ENCODE measurements around the gene MBTD1. TPM values are rescaled to one million over a fixed set of nuclear protein-coding genes. Genes with fewer than 3 reads are reported as not detected.

The MBTD1 gene
- total RNA-seq, 2 experiments from 2014 or later = 15.3 to 15.6 TPM

GRCh38 chr17:51261024-51261963 is 1.4 kb upstream of the MBTD1 start:
- DNase-seq = no peak
- H3K4me3 Mint-ChIP-seq = peak overlapping the region; percentile 87
- no peaks in the 10 kb centered on the region for H3K9me3 Mint-ChIP-seq
- H3K27ac Mint-ChIP-seq = peak overlapping the region; percentile 95
- no peak for ATAC-seq (ENCODE audit: low read depth)
- H3K4me1 Mint-ChIP-seq = peaks cover 40% of the 10 kb centered on the region
- no peaks in the 10 kb centered on the region for H3K27me3 Mint-ChIP-seq
- POLR2A ChIA-PET = interaction anchor here (0.9 to 1.7 kb wide), 6 partner anchors 20 to 395 kb away, joined by 3 to 5 read pairs (median 3); partner anchors contain the start of gene TOB1
- H3K36me3 Mint-ChIP-seq = peaks cover 21% of the 10 kb centered on the region

GRCh38 chr17:51260237-51261023 is 581 bp upstream of the MBTD1 start, which contains the start of gene UTP18:
Gene UTP18 (plus strand): TSS chr17:51260546. CDS start chr17:51260585, 39 bp downstream.
- ATAC-seq (ENCODE audit: low read depth) (peak; percentile 81), DNase-seq (peak; percentile 96)
- peaks cover 42% of the 10 kb centered on the region for H3K4me1 Mint-ChIP-seq
- peaks cover 15% of the 10 kb centered on the region for H3K36me3 Mint-ChIP-seq
- no peaks in the 10 kb centered on the region for H3K9me3 Mint-ChIP-seq
- H3K27ac Mint-ChIP-seq = peak within 1 kb of the TSS; percentile 95
- POLR2A ChIA-PET = interaction anchor here (0.9 to 1.7 kb wide), 6 partner anchors 21 to 395 kb away, joined by 3 to 5 read pairs (median 3); partner anchors contain the start of gene TOB1
- no peaks in the 10 kb centered on the region for H3K27me3 Mint-ChIP-seq
- H3K4me3 Mint-ChIP-seq = peak within 1 kb of the TSS; percentile 87

- Mint-ChIP-seq H3K4me1 (peaks cover 44% of the 10 kb centered on the region), H3K27me3 (no peaks in the 10 kb centered on the region), H3K27ac (peak overlapping the region; percentile 74), H3K4me3 (peak overlapping the region; percentile 87), H3K9me3 (no peaks in the 10 kb centered on the region), H3K36me3 (peaks cover 18% of the 10 kb centered on the region)
- POLR2A ChIA-PET = no interaction called here
- DNase-seq = no peak
- no peak for ATAC-seq (ENCODE audit: low read depth)
These were observed 889 bp downstream of the MBTD1 start for GRCh38 chr17:51258756-51259563.

- no peaks in the 10 kb centered on the region for H3K27me3 Mint-ChIP-seq
- no peak for DNase-seq
These were observed 2.4 kb downstream of the MBTD1 start for GRCh38 chr17:51257150-51258081.

DNA sequence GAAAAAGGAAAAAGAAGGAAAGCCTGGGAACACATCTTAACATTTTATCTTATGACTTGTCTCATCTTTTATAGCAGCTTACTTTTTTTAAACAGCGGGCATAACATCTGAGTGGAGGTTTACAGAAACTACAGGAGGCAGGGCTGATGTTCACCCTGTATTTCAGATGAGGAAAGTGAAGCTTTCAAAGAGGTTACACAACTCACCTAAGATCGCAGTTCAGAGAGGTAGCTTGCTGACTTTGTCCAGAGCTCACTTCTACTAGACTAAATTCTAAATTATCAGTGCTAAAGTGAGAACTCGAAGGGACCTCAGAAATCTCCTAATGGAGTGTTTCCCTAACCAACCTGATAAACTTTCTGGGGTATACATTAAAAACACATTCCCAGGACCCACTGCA is 3.7 kb downstream of the MBTD1 start:
- ATAC-seq (ENCODE audit: low read depth) (no peak), DNase-seq (no peak)
- Mint-ChIP-seq H3K4me3 (no peak overlapping the region), H3K4me1 (peaks cover 31% of the 10 kb centered on the region), H3K36me3 (peaks cover 20% of the 10 kb centered on the region), H3K9me3 (no peaks in the 10 kb centered on the region), H3K27ac (no peak overlapping the region), H3K27me3 (no peaks in the 10 kb centered on the region)
- POLR2A ChIA-PET = no interaction called here

More at GRCh38 chr17:51257150-51258081, 2.4 kb downstream of the MBTD1 start:
- no peak for ATAC-seq (ENCODE audit: low read depth)
- no peaks in the 10 kb centered on the region for H3K9me3 Mint-ChIP-seq
- H3K36me3 Mint-ChIP-seq = peaks cover 12% of the 10 kb centered on the region
- H3K27ac Mint-ChIP-seq = no peak overlapping the region
- POLR2A ChIA-PET = no interaction called here
- peak overlapping the region; percentile 12 for H3K4me3 Mint-ChIP-seq
- H3K4me1 Mint-ChIP-seq = peaks cover 34% of the 10 kb centered on the region

DNA sequence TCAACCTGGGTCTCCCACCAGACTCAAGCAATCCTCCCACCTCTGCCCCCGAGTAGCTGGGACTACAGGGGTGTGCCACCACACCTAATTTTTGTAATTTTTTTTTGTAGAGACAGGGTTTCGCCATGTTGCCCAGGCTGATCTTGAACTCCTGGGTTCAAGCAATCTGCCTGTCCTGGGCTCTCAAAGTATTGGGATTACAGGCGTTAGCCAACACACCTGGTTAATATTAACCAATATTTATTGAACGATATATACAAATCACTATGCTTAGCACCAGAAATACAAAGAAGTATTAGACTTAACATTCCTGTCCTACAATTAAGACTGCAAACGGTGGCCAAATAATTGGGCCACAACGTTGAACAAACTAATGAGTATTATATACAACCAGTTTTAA is 4.2 kb downstream of the MBTD1 start:
- DNase-seq (no peak), ATAC-seq (ENCODE audit: low read depth) (no peak)
- H3K27me3 Mint-ChIP-seq = no peaks in the 10 kb centered on the region
- no peak overlapping the region for H3K4me3 Mint-ChIP-seq
- peaks cover 34% of the 10 kb centered on the region for H3K4me1 Mint-ChIP-seq
- no peaks in the 10 kb centered on the region for H3K9me3 Mint-ChIP-seq
- POLR2A ChIA-PET = no interaction called here
- H3K27ac Mint-ChIP-seq = no peak overlapping the region
- H3K36me3 Mint-ChIP-seq = peaks cover 24% of the 10 kb centered on the region

DNA sequence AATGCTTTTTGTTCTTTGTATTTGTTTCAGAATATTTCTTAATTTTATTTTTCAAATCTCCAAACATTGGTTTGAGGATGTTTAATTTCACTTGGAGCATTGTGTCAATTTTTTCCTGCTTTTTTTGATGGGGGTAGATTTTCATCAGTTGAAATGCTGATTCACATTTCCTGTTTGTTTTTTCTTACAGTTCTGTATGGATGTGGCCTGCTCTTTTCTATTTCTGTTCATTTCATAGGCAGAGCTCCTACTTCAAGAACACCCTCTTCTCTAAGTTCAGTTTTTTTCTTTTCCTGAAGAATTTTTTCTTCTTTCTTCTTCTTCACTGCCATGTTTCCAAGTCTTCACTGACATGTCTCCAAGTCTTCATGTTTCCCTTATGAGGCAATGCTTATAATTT is 8.8 kb downstream of the MBTD1 start:
- H3K27me3 Mint-ChIP-seq = no peaks in the 10 kb centered on the region
- DNase-seq (no peak), ATAC-seq (ENCODE audit: low read depth) (no peak)
- POLR2A ChIA-PET = no interaction called here
- H3K36me3 Mint-ChIP-seq = peaks cover 24% of the 10 kb centered on the region
- H3K4me3 Mint-ChIP-seq = no peak overlapping the region
- peak overlapping the region; percentile 19 for H3K27ac Mint-ChIP-seq
- H3K4me1 Mint-ChIP-seq = peaks cover 16% of the 10 kb centered on the region
- no peaks in the 10 kb centered on the region for H3K9me3 Mint-ChIP-seq

DNA sequence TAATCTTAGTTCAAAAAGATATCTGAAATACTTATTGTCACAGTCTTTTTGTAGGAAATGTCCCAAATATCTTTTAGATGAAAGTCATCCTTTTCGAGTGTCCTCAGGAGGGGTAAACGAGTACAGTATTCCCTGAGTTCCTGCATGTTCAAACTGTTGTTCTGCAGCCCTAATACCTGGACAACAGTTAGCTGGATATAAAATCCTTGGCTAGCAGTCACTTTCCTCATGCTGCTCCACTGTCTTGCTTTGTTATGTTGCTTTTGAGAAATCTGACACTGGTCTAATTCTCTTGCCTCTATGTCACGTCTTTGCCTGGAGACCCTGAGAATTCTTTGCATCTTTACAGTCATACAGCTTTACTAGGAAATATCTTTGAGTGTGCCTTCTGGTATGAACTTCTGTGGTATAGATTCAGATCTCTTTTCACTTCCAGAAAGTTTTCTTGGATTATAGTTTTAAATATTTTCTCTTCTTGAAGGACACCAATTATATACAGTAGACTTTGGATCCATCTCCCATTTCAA is 9.5 kb downstream of the MBTD1 start:
- Mint-ChIP-seq H3K4me3 (no peak overlapping the region), H3K4me1 (peaks cover 14% of the 10 kb centered on the region), H3K36me3 (peaks cover 24% of the 10 kb centered on the region), H3K9me3 (no peaks in the 10 kb centered on the region), H3K27ac (no peak overlapping the region), H3K27me3 (no peaks in the 10 kb centered on the region)
- ATAC-seq (ENCODE audit: low read depth) = no peak
- POLR2A ChIA-PET = no interaction called here
- no peak for DNase-seq

GRCh38 chr17:51245535-51245934 is 14.3 kb downstream of the MBTD1 start:
- DNase-seq = no peak
- no peak for ATAC-seq (ENCODE audit: low read depth)
- Mint-ChIP-seq H3K27ac (no peak overlapping the region), H3K36me3 (peaks cover 4% of the 10 kb centered on the region), H3K9me3 (no peaks in the 10 kb centered on the region), H3K4me3 (no peak overlapping the region), H3K4me1 (peaks cover 6% of the 10 kb centered on the region), H3K27me3 (no peaks in the 10 kb centered on the region)
- POLR2A ChIA-PET = no interaction called here

- peaks cover 5% of the 10 kb centered on the region for H3K36me3 Mint-ChIP-seq
These were observed 15.8 kb downstream of the MBTD1 start for GRCh38 chr17:51244041-51244440.

DNA sequence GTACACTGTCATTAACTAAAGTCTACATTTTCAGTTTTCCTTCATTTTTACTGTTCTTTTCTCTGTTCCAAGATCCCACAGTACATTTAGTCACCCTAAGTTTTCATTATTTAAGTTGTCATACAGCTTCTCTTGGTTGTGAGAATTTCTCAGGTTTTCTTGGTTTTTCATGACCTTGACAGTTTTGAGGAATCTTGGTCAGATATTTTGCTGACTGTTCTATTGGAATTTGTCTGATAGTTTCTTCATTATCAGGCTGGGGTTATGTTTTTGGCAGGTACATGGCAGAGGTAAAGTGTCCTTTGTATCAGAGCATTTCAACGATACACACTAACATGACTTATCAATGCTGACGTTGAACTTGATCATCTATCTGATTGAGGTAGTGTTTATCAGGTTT is 19.6 kb downstream of the MBTD1 start:
- Mint-ChIP-seq H3K36me3 (peaks cover 7% of the 10 kb centered on the region), H3K9me3 (no peaks in the 10 kb centered on the region), H3K27me3 (no peaks in the 10 kb centered on the region), H3K27ac (no peak overlapping the region), H3K4me1 (peaks cover 16% of the 10 kb centered on the region), H3K4me3 (no peak overlapping the region)
- POLR2A ChIA-PET = no interaction called here
- DNase-seq (no peak), ATAC-seq (ENCODE audit: low read depth) (no peak)

More at GRCh38 chr17:51244041-51244440, 15.8 kb downstream of the MBTD1 start:
- H3K27me3 Mint-ChIP-seq = no peaks in the 10 kb centered on the region
- DNase-seq = no peak
- no peaks in the 10 kb centered on the region for H3K9me3 Mint-ChIP-seq
- POLR2A ChIA-PET = no interaction called here
- no peak overlapping the region for H3K4me3 Mint-ChIP-seq
- H3K4me1 Mint-ChIP-seq = peaks cover 6% of the 10 kb centered on the region
- ATAC-seq (ENCODE audit: low read depth) = no peak
- no peak overlapping the region for H3K27ac Mint-ChIP-seq

All from activated naive CD8-positive, alpha-beta T cell treated with anti-CD3 and anti-CD28 coated beads, Interleukin-2, amount 10 ng/mL, durations not matched to agents 7 days and 5 days (primary cell).